Astrocyte (in vitro differentiated cells and primary cell): Measurements from ENCODE around the gene NSMF. TPM values are rescaled to one million over a fixed set of nuclear protein-coding genes. Genes with fewer than 3 reads are reported as not detected.

Experiments used
- DNase-seq: peaks from one replicate; pipeline ENCODE4 v3.0.0-alpha.2; 2010; ENCODE audit warnings: low read depth
- FAIRE-seq: peaks from 2 replicates; lab custom pipeline; 2011; peaks lifted over from hg19 to GRCh38; lab: Jason Lieb, UNC
- H2AFZ ChIP-seq: 2 replicates; pipeline ENCODE4 v1.6.0; 2012; ENCODE audit warnings: low read depth, low read length, inconsistent platforms
- H3K27ac ChIP-seq: 2 replicates; pipeline ENCODE4 v1.5.1; 2011; ENCODE audit warnings: low read depth, low read length, inconsistent platforms
- H3K27me3 ChIP-seq: 2 replicates; pipeline ENCODE4 v1.6.0; 2011; ENCODE audit warnings: low read length, inconsistent platforms; ENCODE audit not compliant: insufficient read depth
- H3K36me3 ChIP-seq: 2 replicates; pipeline ENCODE4 v1.5.1; 2011; ENCODE audit warnings: low read length, inconsistent platforms; ENCODE audit not compliant: insufficient read depth
- H3K4me1 ChIP-seq: 2 replicates; pipeline ENCODE4 v1.5.1; 2011; ENCODE audit warnings: low read length, inconsistent platforms; ENCODE audit not compliant: insufficient read depth
- H3K4me2 ChIP-seq: 2 replicates; pipeline ENCODE4 v1.6.0; 2012; ENCODE audit warnings: low read length, inconsistent platforms
- H3K4me3 ChIP-seq: 2 replicates; pipeline ENCODE4 v1.5.1; 2011; ENCODE audit warnings: low read depth, mild to moderate bottlenecking, low read length, inconsistent platforms; ENCODE audit not compliant: insufficient read depth
- H3K79me2 ChIP-seq: 2 replicates; pipeline ENCODE4 v1.6.0; 2012; ENCODE audit warnings: mild to moderate bottlenecking, low read length, inconsistent platforms; ENCODE audit not compliant: insufficient read depth
- H3K9ac ChIP-seq: 2 replicates; pipeline ENCODE4 v1.6.0; 2012; ENCODE audit warnings: mild to moderate bottlenecking, low read length, inconsistent platforms
- H3K9me3 ChIP-seq: 2 replicates; pipeline ENCODE4 v1.5.1; 2012; ENCODE audit warnings: low read depth, mild to moderate bottlenecking, low read length, inconsistent platforms; ENCODE audit not compliant: insufficient read depth
- H4K20me1 ChIP-seq: 2 replicates; pipeline ENCODE4 v1.6.0; 2012; ENCODE audit warnings: low read length, inconsistent platforms; ENCODE audit not compliant: insufficient read depth
- H3K27ac Mint-ChIP-seq: one replicate; pipeline ENCODE4 v1.8.0; 2021; ENCODE audit warnings: mild to moderate bottlenecking, mixed read lengths; ENCODE audit not compliant: unreplicated experiment
- H3K27me3 Mint-ChIP-seq: one replicate; pipeline ENCODE4 v1.8.0; 2021; ENCODE audit warnings: low read depth, mixed read lengths; ENCODE audit not compliant: unreplicated experiment
- H3K36me3 Mint-ChIP-seq: one replicate; pipeline ENCODE4 v1.8.0; 2021; ENCODE audit warnings: low read depth, mixed read lengths; ENCODE audit not compliant: unreplicated experiment
- H3K4me1 Mint-ChIP-seq: one replicate; pipeline ENCODE4 v1.8.0; 2021; ENCODE audit warnings: low read depth, mixed read lengths; ENCODE audit not compliant: unreplicated experiment
- H3K4me3 Mint-ChIP-seq: one replicate; pipeline ENCODE4 v1.8.0; 2021; ENCODE audit warnings: mild to moderate bottlenecking, moderate library complexity, mixed read lengths; ENCODE audit not compliant: unreplicated experiment
- H3K9me3 Mint-ChIP-seq: one replicate; pipeline ENCODE4 v1.8.0; 2021; ENCODE audit warnings: mild to moderate bottlenecking, mixed read lengths; ENCODE audit not compliant: unreplicated experiment
- CTCF ChIP-seq: IDR thresholded peaks from 2 replicates; pipeline ENCODE4 v1.5.1; 2011; ENCODE audit warnings: low read depth, mild to moderate bottlenecking, inconsistent platforms, low read length, moderate library complexity; ENCODE audit not compliant: insufficient read depth
- EZH2 ChIP-seq: IDR thresholded peaks from 2 replicates; pipeline ENCODE4 v1.6.1; 2012; ENCODE audit warnings: mild to moderate bottlenecking, low read length, inconsistent platforms; ENCODE audit not compliant: insufficient read depth
- total RNA-seq: library from RNA; stranded (reverse); gene quantifications from 2 replicates; pipeline ENCODE4 v1.2.1, GENCODE V29; 2021

Gene NSMF
- total RNA-seq, 1 donor from 2014 or later = 50.5 TPM

- peaks cover 14% of the 10 kb centered on the region for H3K27me3 Mint-ChIP-seq
- TF ChIP-seq CTCF = no peak
- TF ChIP-seq EZH2 = no peak
- Histone ChIP-seq H3K36me3 (no peaks in the 10 kb centered on the region), H3K27me3 (no peaks in the 10 kb centered on the region), H3K27ac (no peak overlapping the region), H3K79me2 (no peaks in the 10 kb centered on the region), H3K4me2 (no peak overlapping the region), H4K20me1 (no peaks in the 10 kb centered on the region), H3K4me1 (peaks cover 2% of the 10 kb centered on the region), H3K9ac (no peak overlapping the region), H3K4me3 (no peak overlapping the region), H2AFZ (no peak overlapping the region), H3K9me3 (no peaks in the 10 kb centered on the region)
- H3K27ac Mint-ChIP-seq = no peak overlapping the region
- DNase-seq (no peak), FAIRE-seq (no peak)
- H3K9me3 Mint-ChIP-seq = no peaks in the 10 kb centered on the region
- no peak overlapping the region for H3K4me3 Mint-ChIP-seq
- no peaks in the 10 kb centered on the region for H3K36me3 Mint-ChIP-seq
- H3K4me1 Mint-ChIP-seq = no peaks in the 10 kb centered on the region
Measured at GRCh38 chr9:137487454-137488326, 28.6 kb upstream of the NSMF start.

- Mint-ChIP-seq H3K27me3 (peaks cover 14% of the 10 kb centered on the region), H3K27ac (no peak overlapping the region), H3K36me3 (no peaks in the 10 kb centered on the region), H3K9me3 (no peaks in the 10 kb centered on the region), H3K4me1 (peaks cover 5% of the 10 kb centered on the region), H3K4me3 (no peak overlapping the region)
- Histone ChIP-seq H3K9me3 (no peaks in the 10 kb centered on the region), H2AFZ (no peak overlapping the region), H3K4me2 (no peak overlapping the region), H3K27ac (no peak overlapping the region), H3K27me3 (no peaks in the 10 kb centered on the region), H3K4me3 (no peak overlapping the region), H3K9ac (no peak overlapping the region), H3K4me1 (peaks cover 10% of the 10 kb centered on the region), H3K36me3 (no peaks in the 10 kb centered on the region), H3K79me2 (no peaks in the 10 kb centered on the region), H4K20me1 (no peaks in the 10 kb centered on the region)
- FAIRE-seq (no peak), DNase-seq (no peak)
- TF ChIP-seq CTCF (no peak), EZH2 (no peak)
Measured at GRCh38 chr9:137486545-137487453, 27.7 kb upstream of the NSMF start.
